GM21360 (cell line): ENCODE measurements around the gene HDAC9.
"Not testable (repeated sequence)": the region's sequence is repeated elsewhere in the genome, so short reads cannot be mapped to it uniquely, and the experiment has no call there.

Source experiments
- ATAC-seq: cut with Tn5 transposase; IDR thresholded peaks from one replicate; pipeline ENCODE4 v1.9.1; 2021; ENCODE audit warnings: mild to moderate bottlenecking, moderate library complexity; ENCODE audit not compliant: unreplicated experiment

Gene HDAC9

DNA sequence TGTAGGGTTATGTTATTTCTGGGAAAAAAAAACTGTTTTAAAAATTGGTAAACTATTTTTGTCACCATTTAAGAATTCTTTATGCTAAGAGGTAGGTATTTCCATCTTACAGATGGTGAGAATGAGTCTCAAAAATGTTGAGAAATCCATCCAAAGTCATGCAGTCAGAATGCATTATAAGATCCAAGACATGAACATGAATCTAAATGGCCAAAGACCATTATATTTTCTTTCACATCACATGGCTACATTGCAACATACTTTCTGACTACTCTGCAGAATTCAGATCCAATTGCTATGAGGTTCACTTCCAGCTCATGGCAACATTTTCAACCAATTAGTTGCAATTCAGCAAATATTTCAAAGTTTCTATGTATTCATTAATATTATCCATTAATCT, 440.7 kb downstream of the HDAC9 start:
- ATAC-seq = no peak

DNA sequence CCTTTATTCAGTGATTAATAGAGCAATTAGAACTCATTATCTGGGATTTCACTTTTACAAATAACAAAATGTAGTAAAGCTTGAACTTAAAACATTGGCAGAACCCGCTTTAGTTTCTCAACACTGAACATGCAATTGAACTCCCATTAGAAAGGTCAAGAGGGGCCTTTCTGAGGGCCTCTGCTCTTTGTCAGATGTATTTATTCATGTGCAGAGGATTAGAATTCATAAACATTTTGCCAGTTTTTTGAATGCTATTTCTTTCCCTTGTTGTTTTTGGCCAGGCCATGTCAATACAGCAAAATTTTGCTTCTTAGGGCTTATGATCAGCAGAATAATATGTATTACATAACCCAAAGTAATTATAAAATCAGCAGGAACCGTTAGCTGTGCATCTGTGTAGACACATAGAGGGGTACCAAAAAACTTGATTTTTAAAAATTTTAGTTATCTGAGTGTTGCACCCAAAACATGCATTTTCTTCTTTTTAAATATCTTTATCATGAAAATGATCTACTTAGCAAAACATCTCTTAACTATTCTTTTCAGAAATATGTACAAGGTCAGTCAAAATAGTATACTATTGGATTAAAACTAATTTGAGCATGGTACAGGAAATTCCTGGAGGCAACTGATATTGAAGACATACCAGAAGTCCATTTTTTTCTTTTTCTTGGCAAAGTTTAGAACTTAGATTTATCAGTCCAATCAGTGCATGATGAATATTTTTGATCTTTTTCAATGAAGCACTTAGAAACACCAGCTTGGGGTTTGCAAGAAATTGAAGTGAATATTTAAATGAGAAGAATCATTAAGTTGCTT, 444.4 kb downstream of the HDAC9 start:
- ATAC-seq = no peak

DNA sequence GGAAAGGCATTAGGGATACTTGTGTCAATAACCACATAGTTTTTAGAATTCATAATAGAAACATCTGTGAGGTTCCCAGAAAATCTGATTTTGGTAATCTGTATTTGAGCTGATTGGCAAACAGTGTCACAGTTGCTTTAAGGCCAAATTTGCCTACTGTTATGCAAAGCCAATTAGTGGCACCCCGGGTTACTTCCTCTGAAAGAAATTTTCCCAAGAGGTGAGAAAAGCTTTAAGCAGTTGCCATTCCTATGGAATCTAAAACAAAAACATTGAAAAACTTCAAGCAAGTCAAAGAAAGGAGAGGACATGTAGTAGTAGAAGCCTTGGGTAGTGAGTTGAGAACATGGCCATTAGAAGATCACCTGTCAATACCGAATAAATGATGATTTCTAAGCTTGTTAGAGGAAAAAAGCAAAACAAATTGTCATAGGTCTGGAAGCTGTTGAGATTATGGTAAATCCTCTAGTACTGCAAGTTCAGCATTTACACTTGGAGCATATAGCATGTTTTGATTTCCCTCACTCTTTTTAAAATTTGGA, 445.1 kb downstream of the HDAC9 start:
- no peak for ATAC-seq

DNA sequence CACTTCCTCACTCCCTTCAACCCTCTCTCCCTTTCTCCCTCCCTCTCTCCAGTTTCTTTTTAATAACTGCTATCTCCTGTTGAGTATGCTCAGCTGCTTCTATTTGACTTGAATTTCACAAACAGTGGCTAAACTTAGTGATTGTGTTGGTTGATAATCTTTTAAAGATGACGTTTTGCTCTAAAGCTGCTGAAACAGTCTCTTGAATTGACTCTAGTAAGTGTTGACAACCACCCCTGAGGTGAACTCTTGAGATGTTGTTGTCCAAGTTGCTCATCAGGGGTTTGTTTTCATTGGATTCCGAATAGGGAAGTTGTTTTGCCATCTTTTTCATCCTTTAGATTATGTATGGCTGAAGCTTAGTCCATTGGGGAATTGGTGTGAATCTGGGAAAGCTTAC, 445.7 kb downstream of the HDAC9 start:
- ATAC-seq = no peak

DNA sequence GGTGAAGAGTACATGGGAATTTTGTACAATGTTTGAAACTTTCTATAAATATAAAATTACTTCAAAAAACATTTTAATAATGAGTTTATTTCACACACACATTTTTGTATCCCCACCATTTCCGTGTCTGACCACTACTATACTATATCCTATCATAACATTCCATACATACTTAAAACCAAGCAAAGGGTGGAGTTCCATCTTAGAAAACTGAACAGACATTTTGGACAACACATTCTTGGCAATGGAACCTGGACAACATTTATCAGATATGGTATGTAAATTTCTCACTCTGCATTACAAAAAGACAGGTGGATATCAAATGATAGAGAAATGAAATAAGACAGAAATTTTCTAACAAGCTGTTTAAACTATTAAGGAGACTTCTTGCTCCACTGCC, 453.0 kb downstream of the HDAC9 start:
- ATAC-seq = no peak

GRCh38 chr7:18952846-18953245, 457.3 kb downstream of the HDAC9 start:
- no peak for ATAC-seq

DNA sequence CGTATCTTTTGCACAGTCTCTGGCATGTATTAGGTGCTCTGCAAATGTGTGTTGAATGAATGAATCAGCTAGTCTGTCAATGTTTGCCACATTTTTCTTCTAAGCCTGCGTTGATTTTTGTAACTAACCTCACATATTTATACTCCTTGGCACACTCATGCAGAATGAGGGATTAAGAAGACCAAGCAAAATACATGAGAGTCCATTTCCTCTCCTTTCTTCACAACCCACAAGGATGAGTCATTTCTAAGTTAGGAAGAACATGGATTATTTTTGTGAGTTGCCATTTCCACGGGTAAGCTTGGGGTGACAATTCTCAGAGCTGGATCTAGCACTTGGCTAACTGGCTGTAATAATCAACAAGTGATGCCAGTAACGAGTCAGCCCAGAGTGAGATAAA, 463.1 kb downstream of the HDAC9 start:
- ATAC-seq = no peak

DNA sequence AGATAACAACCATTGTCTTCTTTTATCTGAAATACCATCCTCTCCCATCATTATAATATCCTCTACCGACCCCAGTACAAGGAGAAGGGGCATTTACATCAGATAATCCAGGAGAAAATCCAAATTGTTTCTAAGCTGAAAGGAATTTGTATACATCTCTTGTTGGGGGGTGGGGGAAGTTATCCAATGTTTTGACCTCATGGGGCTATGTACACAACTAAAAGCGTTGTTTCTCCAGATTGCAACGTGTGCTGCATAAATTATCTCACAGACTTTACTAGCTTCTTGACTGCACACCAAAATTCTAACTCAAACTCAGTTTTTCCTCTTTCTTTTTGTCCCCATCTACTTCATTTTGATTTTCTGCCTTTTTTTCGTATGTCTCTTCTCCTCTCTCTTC, 465.2 kb downstream of the HDAC9 start:
- no peak for ATAC-seq

DNA sequence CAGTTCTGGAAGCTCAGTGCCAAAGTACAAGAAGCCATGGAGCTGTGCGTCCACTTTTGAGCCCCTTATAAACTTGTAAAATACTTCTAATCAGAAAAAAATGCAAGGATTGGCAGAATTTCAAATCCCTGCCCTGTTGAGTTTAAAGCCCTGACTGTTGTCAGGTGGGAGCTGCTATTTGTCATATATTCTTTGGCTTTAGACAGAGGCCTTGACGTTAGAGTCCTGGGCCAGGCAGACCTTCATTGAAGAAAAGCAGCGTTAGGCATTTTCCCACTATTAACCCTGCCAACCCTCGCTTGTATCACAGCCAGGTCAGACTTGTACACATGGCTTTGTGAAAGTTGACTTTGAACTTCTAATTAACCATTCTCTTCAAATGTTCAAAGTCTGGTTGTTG, 466.5 kb downstream of the HDAC9 start:
- ATAC-seq = no peak

DNA sequence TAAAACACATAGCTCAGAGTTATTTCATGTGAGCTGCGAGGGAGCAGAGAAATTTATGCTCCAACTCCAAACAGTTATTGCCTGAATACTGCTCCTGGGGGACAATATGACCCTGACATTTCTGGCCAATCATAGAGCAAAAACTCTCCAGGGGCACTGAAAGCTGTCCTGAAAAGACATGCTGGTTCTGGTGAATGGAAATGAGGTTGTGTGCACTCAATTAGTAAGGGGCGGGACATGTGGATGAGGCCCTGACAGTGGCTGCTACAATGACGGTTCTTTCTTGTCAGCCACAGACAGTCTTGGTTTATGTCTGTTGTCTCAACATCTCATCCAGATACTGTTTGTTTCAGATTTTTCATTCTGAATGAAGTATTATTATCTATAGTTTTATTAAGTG, 470.1 kb downstream of the HDAC9 start:
- ATAC-seq = no peak

- not testable (repeated sequence) for ATAC-seq
These were observed 472.2 kb downstream of the HDAC9 start for GRCh38 chr7:18967755-18968154.

- no peak for ATAC-seq
These were observed 476.3 kb downstream of the HDAC9 start for GRCh38 chr7:18971839-18972238.

- ATAC-seq = no peak
These were observed 479.3 kb downstream of the HDAC9 start for GRCh38 chr7:18974803-18975202.

DNA sequence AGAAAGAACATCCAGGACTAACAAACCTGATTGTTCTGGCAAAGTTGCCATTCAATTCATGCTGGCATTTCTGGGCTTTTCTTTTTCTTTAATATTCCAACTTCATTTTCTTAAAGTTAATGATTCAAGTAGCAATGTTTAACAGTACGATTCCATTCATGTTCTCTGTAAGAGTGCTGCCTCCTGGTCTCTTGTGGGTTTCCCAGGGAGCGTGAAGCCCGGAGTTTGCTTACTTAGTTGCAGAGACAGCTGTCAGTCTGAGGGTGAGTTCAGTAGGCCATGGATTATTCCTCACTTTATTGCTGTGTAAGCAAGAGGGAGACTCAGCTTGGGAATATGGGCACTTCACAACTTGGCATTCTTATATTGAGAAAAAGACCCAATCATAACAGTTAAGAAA, 479.7 kb downstream of the HDAC9 start:
- no peak for ATAC-seq

DNA sequence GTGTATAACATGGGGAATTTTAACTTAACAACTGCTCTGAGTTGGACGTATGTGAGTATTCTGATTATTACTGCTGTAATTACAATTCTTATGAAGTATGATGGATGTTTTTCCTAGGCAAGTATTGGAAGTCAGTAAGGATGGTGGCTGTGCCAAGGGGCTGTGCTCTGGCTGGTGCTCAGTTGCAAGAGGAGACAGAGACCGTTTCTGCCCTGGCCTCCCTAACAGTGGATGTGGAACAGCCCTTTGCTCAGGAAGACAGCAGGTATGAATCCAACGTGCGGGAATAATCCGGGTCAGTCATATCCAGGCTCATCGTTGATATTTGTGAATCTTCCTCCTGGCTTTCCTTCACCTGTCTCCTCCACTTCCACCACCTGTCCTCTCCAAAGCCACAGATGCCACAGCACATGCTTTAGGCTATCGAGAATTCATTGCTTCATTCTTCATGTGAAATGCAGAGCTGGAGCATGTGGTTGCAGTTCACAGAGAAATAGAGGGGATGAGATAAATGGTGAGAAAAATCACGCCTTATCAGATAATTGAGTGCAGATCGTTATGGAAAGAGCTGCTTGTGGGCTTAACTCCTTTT, 480.2 kb downstream of the HDAC9 start:
- no peak for ATAC-seq

GRCh38 chr7:18976715-18977471, 481.3 kb downstream of the HDAC9 start:
- ATAC-seq = no peak

DNA sequence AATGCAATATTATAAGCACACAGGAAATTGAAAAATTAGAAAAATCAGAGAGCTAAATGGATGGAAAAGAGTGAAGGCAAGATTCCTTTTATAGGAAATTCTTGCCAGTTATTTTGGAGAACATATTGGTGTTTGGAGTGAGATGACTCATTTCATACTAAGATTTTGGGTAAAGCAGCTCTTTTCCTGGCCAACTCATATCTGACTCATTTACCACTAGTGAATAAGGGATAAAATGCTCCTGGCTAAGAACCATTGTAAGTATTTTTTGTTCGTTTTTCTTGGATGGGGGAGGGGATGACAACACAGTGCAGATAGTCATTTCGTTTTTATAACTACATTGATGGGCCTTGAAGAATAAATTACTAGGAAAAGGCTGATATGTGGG, 482.6 kb downstream of the HDAC9 start:
- ATAC-seq = no peak

- not testable (repeated sequence) for ATAC-seq
These were observed 495.2 kb downstream of the HDAC9 start for GRCh38 chr7:18990700-18991099.

GRCh38 chr7:18993933-18994668, 498.6 kb downstream of the HDAC9 start:
- ATAC-seq = no peak

DNA sequence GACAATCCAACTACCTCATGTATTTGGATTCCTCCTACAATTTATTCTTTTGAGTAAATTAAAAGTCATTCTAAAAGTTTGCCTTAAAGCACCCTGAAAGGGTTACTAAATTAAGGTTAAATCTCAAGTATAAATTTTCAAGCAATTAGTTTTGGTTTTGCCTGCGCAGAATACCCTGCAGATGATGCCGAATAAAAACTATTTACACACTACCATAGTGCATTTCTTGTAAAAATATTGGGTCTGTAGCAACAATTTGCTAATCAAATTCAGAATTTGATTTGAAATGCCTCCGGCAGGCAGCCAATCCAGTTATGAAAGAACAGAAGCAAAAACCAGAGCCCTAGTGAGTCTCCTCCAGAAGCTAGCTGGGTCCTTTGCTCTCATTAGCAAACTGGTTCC, 499.7 kb downstream of the HDAC9 start:
- no peak for ATAC-seq

DNA sequence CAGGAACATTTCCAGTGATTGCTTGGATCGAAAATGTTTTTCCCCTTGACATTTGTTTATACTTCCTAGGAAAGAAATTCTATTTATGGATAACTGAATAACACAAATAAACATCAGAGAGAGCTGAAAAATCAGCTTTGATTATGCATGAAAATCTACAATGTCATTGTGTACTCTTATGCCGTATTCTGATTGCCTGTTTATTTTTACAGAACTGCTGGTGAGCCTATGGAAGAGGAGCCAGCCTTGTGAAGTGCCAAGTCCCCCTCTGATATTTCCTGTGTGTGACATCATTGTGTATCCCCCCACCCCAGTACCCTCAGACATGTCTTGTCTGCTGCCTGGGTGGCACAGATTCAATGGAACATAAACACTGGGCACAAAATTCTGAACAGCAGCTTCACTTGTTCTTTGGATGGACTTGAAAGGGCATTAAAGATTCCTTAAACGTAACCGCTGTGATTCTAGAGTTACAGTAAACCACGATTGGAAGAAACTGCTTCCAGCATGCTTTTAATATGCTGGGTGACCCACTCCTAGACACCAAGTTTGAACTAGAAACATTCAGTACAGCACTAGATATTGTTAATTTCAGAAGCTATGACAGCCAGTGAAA, 500.4 kb downstream of the HDAC9 start:
- no peak for ATAC-seq
